Chondrocyte (in vitro differentiated cells): ENCODE data around the gene CPTP. TPM values are rescaled to one million over a fixed set of nuclear protein-coding genes. Genes with fewer than 3 reads are reported as not detected.
A peak's percentile ranks its signal among the peaks of the same experiment; 100 is the strongest.

ENCODE experiments used
- DNase-seq: peaks from one replicate; pipeline ENCODE4 v3.0.0; 2021; ENCODE audit warnings: mixed read lengths, low spot score
- H3K27ac Mint-ChIP-seq: one replicate; pipeline ENCODE4 v1.8.0; 2021; ENCODE audit warnings: mild to moderate bottlenecking, moderate library complexity, mixed read lengths; ENCODE audit not compliant: unreplicated experiment
- H3K27me3 Mint-ChIP-seq: 2 replicates; pipeline ENCODE4 v1.8.0; 2021; ENCODE audit warnings: low read depth, mixed read lengths
- H3K36me3 Mint-ChIP-seq: 2 replicates; pipeline ENCODE4 v1.8.0; 2021; ENCODE audit warnings: low read depth, mixed read lengths
- H3K4me1 Mint-ChIP-seq: 2 replicates; pipeline ENCODE4 v1.8.0; 2021; ENCODE audit warnings: low read depth, mild to moderate bottlenecking, mixed read lengths
- H3K4me3 Mint-ChIP-seq: one replicate; pipeline ENCODE4 v1.8.0; 2021; ENCODE audit warnings: mild to moderate bottlenecking, moderate library complexity, mixed read lengths; ENCODE audit not compliant: unreplicated experiment
- H3K9me3 Mint-ChIP-seq: 2 replicates; pipeline ENCODE4 v1.8.0; 2021; ENCODE audit warnings: low read depth, mixed read lengths
- total RNA-seq: library from RNA; stranded (reverse); gene quantifications from 3 replicates; pipeline ENCODE4 v1.2.1, GENCODE V29; 2021
- TF ChIP-seq, protein P1 (sequence below): fragments of 200-600 bp; sonication (generic); IDR thresholded peaks from 2 replicates; pipeline ENCODE4 v1.5.0; 2021; ENCODE audit warnings: antibody characterized with exemption, mild to moderate bottlenecking, moderate library complexity

The CPTP gene
- total RNA-seq, 1 donor from 2014 or later = 23.1 TPM

DNA sequence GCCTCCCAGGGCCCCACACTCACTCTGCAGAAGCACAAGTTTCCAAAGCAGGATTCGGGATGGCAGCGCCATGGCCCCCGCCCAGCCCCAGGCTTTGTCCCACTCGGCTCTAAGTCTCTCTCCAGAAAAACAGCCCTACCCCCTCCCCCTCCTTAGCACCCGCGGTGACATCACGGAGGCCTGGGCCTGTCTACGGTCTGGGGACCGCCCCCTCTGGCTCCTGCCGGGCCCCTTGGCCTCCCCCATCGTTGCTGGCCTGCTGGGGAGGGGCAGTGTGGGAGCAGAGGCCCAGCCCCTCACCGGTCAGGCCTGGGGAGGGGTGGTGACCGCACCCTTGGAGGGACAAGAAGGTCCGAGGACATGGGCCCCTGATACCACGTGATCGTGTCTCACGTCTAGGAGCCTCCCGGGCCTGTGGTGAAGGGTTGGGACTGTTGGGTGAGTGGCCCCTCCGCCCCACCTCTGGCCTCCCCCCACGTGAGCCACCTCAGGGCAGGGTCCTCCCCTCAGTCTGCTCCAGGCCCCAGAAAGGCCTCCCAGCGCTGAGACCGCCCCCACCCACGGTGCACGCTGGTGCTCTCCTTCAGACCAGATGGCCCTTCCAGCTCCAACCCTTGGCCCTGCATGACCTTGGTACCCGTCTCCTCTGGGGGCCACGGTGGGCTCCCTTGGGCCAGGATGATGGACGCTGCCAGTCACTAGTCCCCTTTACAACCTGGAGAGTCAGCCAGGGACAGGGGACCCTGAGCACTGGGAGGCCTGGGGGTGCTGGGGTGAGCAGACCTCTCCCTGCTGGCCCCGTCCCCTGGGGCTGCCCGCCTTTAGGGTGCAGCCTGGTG lies 34.0 kb downstream of the CPTP start, which contains the start of gene MXRA8:
MXRA8 (minus strand) TSS at position 123 of the 839 bp plus-strand sequence; CDS start at position 72, 51 bp downstream.
- peaks cover 51% of the 10 kb centered on the region for H3K4me1 Mint-ChIP-seq
- no peaks in the 10 kb centered on the region for H3K9me3 Mint-ChIP-seq
- no peaks in the 10 kb centered on the region for H3K27me3 Mint-ChIP-seq
- H3K36me3 Mint-ChIP-seq = no peaks in the 10 kb centered on the region
- TF ChIP-seq, protein P1, sequence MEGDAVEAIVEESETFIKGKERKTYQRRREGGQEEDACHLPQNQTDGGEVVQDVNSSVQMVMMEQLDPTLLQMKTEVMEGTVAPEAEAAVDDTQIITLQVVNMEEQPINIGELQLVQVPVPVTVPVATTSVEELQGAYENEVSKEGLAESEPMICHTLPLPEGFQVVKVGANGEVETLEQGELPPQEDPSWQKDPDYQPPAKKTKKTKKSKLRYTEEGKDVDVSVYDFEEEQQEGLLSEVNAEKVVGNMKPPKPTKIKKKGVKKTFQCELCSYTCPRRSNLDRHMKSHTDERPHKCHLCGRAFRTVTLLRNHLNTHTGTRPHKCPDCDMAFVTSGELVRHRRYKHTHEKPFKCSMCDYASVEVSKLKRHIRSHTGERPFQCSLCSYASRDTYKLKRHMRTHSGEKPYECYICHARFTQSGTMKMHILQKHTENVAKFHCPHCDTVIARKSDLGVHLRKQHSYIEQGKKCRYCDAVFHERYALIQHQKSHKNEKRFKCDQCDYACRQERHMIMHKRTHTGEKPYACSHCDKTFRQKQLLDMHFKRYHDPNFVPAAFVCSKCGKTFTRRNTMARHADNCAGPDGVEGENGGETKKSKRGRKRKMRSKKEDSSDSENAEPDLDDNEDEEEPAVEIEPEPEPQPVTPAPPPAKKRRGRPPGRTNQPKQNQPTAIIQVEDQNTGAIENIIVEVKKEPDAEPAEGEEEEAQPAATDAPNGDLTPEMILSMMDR = no peak
- peak within 1 kb of the TSS; percentile 89 for H3K27ac Mint-ChIP-seq
- no peak for DNase-seq
- H3K4me3 Mint-ChIP-seq = peak within 1 kb of the TSS; percentile 82

DNA sequence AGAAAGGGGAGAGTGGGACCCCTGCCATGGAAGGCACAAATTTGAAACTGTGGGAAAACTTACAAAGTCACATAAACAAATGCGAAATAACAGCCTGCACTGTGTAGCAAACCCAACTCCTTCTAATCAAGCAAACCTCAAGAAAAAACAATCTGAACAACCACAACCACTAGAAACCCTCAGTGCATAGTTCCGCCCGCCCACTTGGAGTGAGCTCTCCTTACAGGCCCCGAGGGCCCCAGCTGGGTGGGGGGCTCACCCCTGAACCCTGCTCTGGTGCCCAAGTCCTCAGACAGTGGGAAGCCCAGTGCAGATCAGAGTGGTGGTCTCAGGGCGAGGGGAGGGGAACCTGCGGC lies 34.7 kb downstream of the CPTP start:
- Mint-ChIP-seq H3K27ac (peak overlapping the region; percentile 89), H3K9me3 (no peaks in the 10 kb centered on the region), H3K4me1 (peaks cover 49% of the 10 kb centered on the region), H3K27me3 (no peaks in the 10 kb centered on the region), H3K4me3 (peak overlapping the region; percentile 44), H3K36me3 (no peaks in the 10 kb centered on the region)
- DNase-seq = no peak
- TF ChIP-seq, protein P1 = no peak

- peak overlapping the region; percentile 89 for H3K27ac Mint-ChIP-seq
- H3K4me3 Mint-ChIP-seq = peak overlapping the region; percentile 44
- H3K4me1 Mint-ChIP-seq = peaks cover 48% of the 10 kb centered on the region
These were observed 35.3 kb downstream of the CPTP start for GRCh38 chr1:1359664-1360468.

GRCh38 chr1:1360506-1361169 lies 36.0 kb downstream of the CPTP start:
- H3K36me3 Mint-ChIP-seq = no peaks in the 10 kb centered on the region
- TF ChIP-seq, protein P1 = no peak
- DNase-seq = no peak
- H3K27me3 Mint-ChIP-seq = no peaks in the 10 kb centered on the region
- no peaks in the 10 kb centered on the region for H3K9me3 Mint-ChIP-seq
- H3K4me1 Mint-ChIP-seq = peaks cover 48% of the 10 kb centered on the region
- peak overlapping the region; percentile 89 for H3K27ac Mint-ChIP-seq
- no peak overlapping the region for H3K4me3 Mint-ChIP-seq

More at GRCh38 chr1:1359664-1360468, 35.3 kb downstream of the CPTP start:
- H3K9me3 Mint-ChIP-seq = no peaks in the 10 kb centered on the region
- no peaks in the 10 kb centered on the region for H3K27me3 Mint-ChIP-seq
- no peaks in the 10 kb centered on the region for H3K36me3 Mint-ChIP-seq
- TF ChIP-seq, protein P1 = no peak
- no peak for DNase-seq
